ENCODE data around the gene ZMIZ1.

ZMIZ1 gene

DNA sequence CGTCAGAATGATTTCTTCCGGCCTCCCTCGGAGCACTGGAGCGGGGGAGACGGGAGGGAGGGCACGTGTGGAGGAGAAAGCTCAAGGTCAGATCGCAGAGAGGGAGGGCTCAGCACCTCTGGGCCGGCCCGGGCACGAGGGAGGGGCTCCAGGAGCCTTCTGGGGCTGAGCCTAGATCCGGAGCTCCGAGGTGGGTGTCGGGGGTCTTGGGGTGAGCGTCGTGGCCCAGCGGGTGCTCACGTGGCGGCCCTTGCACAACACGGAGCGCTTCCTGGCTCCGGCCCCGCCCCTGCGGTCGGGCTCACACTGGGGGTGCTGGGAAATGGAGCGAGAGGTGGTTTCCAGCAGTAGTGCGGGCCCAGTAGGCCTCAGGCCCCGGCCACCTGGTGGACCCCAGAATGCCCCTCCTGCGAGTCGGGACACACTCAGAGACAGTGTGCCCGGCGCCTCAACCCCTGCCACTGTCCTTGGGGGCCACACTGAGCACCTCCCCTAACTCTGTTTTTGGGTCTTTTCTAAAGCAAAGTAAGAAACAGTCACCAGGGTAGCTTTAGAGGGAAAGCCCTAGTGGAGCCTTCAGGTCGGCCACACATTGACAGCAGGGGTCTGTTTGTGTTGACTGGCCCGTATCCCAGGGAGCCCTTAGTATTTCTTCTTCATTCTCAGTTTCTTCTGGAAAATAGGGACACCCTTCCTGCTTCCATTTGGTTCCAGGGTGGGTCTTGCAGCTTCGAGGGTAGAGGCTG, 279.3 kb downstream of the ZMIZ1 start:
- peak in 1 of 2 donors; percentile 57 for DNase-seq (ENCODE audit: extremely low read depth in 1 of 2, low read depth in 1 of 2)

DNA sequence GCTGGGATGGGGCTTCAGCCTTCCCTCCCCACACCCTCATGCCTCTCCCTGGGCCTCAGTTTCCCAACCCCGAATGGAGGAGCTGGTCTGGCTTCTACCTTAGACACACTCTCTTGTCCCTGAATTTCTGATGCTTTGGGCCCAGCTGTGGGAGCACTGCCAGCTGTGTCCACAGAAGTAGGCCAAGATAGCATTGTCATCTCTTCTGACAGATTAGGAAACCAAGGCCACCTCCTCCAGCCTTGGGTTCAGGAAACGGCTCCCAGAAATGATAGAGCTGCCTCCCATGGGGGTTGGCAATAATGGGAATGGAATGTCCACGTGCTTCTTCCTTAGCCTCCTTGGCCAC, 279.8 kb downstream of the ZMIZ1 start:
- no peak for DNase-seq (ENCODE audit: extremely low read depth in 1 of 2, low read depth in 1 of 2)

DNA sequence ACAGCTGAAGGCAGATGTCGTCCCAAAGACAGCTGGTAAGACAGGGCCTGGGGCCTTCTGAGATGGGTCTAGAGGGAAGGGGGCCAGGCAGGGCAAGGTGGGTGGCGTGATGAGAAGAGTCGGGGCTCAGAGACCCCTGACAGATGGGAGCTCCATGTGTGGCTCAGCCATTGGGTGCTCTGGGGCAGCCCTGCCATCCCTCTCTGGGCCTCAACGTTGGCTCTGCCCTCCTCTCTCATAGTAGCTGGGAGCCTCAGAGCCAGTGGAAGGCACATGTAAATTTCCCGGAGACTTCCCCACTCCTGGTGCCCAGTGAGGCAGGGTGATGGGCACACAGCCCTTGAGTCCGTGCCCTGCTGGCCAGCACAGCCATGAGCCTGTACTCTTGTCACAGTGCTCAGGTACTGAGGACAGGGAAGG, 280.3 kb downstream of the ZMIZ1 start:
- DNase-seq (ENCODE audit: extremely low read depth in 1 of 2, low read depth in 1 of 2), result no peak

DNA sequence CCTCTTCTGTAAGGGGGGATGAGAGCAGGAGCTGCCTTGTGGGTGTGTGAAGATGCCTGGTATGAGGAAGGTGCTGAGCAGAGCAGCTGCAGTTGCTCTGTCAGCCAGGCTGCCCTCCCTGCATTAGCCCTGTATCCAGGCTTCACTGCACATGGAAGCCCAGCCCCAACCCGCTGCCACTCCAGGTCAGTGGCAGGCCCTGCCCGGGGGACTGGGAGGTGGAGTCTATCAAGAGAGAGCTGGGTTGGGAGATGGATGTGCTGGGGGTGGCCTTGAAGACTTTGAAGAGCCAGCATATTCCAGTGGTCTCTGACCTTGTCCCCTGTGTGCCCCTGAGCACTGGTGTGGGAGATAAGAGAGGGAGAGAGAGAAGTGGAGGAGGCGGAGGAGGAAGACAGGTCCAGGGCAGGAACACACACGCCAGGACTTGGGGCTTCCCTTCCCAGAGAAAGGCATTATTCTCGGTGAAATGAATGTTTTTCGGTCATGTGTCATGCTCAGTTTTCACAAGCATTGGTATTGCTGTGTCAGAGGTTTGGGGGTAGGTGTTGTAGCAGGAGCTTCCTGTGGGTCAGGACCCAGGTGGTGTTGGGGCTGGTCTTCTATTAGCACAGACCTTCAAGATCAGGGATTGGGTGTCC, 281.1 kb downstream of the ZMIZ1 start:
- no peak for DNase-seq (ENCODE audit: extremely low read depth in 1 of 2, low read depth in 1 of 2)

DNA sequence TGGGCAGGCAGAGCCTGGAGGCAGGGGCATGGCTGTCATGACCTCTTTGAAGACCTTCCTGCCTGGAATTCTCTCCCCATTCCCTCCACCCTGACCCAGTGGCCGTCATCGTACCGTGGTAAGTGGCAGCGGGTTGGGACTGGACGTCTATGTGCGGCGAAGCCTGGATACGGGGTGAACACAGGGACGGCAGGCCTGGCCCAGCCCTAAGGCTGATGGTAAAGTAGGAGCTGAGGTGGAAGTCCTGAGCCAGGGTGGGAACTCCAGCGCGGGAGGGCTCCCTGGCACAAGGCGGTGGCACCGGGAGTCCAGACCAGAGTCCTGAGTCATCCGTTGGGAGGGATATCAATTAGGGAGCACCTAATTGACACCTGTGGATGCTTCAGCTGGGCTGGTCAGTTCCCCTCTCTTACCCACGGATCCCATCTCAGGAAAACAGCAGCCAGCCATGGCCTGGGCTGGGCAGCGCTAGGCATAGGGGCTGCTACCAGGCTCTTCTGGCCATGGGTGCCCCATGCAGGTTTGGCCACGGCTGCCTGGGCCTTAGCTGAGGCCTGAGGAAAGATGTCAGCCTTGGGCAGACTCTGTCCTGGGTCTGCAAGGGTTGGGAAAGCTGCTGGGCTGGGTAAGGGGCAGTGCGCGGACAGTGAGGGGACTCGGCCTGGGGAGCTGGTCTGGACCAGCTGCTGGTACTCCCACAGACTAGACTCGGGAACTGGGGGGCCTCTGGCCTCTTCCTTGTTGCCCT, 281.8 kb downstream of the ZMIZ1 start:
- no peak for DNase-seq (ENCODE audit: extremely low read depth in 1 of 2, low read depth in 1 of 2)

DNA sequence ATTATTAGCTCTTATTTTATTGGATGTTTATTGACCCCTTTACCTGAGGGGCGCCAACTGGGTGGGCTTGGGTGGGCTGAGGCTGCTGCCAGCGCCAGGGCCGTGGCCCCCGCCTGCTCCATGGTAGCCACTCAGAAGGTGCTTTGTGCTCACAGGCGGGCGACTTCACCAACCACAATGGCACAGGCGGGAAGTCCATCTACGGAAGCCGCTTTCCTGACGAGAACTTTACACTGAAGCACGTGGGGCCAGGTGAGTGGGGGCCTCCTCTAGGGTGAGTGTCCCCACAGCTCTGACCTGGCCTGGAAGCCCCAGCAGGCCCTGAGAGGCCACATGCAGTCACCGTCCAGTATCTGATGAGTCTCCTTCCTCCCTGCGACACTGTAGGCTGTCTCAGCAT, 282.6 kb downstream of the ZMIZ1 start:
- DNase-seq (ENCODE audit: extremely low read depth in 1 of 2, low read depth in 1 of 2), result no peak

DNA sequence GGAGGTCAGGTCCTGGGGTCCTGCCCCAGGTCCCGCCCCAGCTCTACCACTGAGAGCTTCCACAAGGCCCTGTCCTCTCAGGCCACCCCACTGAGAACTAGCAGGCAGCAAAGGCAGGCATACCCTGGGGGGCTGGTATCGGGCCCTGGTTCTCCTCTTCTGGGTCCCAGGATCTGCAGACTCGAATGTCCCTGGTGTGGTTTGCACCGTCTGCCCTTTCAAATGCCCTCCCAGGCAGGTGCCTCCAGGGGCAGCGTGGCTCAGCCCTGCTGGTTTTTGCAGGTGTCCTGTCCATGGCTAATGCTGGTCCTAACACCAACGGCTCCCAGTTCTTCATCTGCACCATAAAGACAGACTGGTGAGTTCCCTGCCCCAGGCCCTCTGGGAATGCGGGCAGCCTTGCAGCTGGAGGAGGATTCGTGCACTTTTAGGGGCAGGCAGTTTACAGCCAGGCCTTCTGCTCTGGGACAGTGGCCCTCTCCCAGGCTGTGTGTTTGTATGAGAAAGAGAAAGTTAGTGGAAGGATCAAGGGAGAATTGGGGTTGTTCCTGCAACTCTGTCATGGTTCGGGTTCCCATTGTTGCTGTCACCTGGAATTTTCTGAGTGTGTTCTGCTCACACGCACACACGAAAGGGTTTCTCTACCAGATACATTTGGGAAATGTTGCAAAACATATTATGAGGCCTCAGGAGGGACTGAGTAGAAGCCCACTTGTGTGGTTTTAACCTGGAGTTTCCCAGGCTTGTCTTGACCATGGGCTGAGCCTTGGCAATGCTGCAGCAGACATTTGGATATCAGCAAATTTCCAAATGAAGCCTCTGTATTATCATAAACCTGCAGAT, 283.5 kb downstream of the ZMIZ1 start:
- no peak for DNase-seq (ENCODE audit: extremely low read depth in 1 of 2, low read depth in 1 of 2)

DNA sequence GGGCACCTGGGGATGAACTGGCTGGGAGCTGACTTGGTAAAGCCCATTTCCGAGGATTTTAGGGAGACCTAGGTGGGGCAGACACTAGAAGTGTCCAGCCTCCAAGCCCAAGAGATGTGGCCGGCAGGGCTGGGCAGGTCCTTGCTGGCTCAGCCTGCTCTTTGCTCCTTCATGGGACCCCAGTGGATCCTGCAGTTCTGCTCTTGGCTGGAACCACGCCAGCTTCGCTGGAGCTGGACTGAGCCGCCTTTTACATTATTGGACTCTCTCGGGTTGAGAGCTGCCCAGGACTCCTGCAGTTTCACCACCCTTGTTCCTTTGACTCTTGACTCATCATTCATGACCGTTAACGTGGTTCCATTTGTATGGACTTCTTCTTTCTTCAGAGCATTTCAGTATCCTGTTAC, 284.2 kb downstream of the ZMIZ1 start:
- DNase-seq (ENCODE audit: extremely low read depth in 1 of 2, low read depth in 1 of 2), result no peak

DNA sequence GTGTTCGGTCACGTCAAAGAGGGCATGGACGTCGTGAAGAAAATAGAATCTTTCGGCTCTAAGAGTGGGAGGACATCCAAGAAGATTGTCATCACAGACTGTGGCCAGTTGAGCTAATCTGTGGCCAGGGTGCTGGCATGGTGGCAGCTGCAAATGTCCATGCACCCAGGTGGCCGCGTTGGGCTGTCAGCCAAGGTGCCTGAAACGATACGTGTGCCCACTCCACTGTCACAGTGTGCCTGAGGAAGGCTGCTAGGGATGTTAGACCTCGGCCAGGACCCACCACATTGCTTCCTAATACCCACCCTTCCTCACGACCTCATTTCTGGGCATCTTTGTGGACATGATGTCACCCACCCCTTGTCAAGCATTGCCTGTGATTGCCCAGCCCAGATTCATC, 285.0 kb downstream of the ZMIZ1 start:
- no peak for DNase-seq (ENCODE audit: extremely low read depth in 1 of 2, low read depth in 1 of 2)

DNA sequence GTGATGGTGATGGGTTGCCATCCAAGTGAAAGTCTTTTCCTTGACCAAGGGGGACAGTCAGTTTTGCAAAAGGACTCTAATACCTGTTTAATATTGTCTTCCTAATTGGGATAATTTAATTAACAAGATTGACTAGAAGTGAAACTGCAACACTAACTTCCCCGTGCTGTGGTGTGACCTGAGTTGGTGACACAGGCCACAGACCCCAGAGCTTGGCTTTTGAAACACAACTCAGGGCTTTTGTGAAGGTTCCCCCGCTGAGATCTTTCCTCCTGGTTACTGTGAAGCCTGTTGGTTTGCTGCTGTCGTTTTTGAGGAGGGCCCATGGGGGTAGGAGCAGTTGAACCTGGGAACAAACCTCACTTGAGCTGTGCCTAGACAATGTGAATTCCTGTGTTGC, 285.4 kb downstream of the ZMIZ1 start:
- no peak for DNase-seq (ENCODE audit: extremely low read depth in 1 of 2, low read depth in 1 of 2)

DNA sequence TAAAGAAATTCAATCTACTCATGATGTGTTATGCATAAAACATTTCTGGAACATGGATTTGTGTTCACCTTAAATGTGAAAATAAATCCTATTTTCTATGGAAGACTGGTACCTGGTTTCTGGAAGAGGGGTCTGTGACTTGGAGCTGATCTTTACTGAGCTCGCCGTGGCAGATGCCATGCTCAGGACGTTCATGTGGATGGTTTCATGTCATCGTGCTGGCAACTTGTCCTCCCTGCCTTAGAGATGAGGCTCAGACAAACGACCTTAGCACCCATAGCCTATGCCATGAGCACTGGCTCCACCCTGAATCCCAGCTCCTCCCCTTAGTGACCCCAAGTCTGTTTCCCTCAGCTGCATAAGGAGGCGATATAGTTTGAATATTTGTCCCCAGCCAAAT, 285.8 kb downstream of the ZMIZ1 start:
- no peak for DNase-seq (ENCODE audit: extremely low read depth in 1 of 2, low read depth in 1 of 2)

DNA sequence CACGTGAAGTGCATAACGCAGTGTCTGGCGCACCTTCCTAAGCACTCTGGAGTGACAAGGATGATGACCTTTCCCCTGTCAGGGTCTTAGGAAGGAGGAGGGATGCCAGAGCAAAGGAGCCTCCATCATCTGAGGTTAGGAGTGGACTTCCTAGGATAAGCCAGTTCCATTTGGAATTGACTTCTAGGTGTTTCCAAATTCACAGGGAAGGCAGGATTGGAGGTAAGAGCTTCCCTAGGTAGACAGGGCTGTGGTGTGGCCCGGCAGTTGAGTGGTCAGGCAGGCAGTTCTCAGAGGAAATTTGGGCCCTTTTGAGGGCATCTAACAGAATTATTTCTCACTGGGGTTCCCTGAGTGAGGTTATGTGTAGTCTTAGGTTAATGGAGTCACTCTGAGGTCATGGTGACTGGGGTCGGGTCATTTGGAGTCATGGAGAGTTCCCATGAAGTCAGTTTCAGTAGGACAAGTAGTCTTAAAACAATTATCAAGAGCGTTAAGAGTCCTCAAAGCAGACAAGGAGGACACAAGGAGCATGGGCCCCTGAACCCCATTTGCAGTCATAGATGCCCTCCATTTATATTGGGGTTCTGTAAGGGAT, 286.8 kb downstream of the ZMIZ1 start:
- no peak for DNase-seq (ENCODE audit: extremely low read depth in 1 of 2, low read depth in 1 of 2)

DNA sequence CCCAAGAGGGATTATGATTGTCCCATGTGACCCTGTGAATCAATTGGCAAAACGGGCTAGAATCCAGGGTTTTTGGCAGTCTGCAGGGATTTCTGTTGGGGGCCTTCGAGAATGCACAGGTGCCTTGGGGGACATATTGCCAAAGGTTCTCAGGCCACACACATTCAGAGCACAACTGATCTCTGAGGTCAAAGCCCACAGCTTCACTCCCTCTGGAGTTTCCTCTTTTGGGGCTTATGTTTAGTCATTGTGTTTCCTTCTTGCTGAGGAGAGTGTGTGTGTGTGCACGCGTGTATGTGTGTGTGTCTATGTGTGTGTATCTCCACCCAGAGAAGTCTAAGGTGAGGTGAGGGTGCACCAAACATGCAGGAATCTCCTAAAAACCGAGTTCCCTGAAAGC, 287.3 kb downstream of the ZMIZ1 start:
- DNase-seq (ENCODE audit: extremely low read depth in 1 of 2, low read depth in 1 of 2), result no peak

DNA sequence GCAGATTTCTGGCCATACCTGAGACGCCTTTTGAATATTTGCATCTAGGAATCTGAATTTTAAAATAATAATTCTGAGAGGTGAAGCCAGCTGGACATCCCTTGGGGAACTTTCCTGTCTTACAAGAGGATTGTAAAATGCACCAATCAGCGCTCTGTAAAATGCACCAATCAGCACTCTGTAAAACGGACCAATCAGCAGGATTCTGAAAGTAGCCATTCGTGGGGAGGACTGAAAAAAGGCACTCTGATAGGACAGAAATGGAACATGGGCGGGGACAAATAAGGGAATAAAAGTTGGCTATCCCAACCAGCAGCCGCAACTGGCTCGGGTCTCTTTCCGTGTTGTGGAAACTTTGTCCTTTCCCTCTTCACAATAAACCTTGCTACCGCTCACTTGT, 288.4 kb downstream of the ZMIZ1 start:
- no peak for DNase-seq (ENCODE audit: extremely low read depth in 1 of 2, low read depth in 1 of 2)

DNA sequence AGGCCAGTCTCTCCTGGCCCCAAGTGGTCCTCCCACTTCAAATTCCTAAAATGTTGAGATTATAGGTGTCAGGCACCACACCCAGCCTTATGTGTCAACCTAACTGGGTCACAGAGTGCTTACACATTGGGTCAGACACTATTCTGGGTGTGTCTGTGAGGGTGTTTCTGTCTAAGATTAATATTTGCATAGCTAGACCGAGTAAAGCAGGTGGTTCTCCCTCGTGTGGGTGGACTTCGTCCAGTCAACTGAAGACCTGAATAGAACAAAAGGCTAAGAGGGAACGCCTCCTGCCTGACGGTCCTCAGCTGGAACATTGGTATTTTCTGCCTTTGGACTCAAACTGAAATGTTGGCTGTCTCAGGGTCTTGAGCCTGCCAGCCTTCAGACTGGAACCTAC, 290.0 kb downstream of the ZMIZ1 start:
- DNase-seq (ENCODE audit: extremely low read depth in 1 of 2, low read depth in 1 of 2), result no peak

DNA sequence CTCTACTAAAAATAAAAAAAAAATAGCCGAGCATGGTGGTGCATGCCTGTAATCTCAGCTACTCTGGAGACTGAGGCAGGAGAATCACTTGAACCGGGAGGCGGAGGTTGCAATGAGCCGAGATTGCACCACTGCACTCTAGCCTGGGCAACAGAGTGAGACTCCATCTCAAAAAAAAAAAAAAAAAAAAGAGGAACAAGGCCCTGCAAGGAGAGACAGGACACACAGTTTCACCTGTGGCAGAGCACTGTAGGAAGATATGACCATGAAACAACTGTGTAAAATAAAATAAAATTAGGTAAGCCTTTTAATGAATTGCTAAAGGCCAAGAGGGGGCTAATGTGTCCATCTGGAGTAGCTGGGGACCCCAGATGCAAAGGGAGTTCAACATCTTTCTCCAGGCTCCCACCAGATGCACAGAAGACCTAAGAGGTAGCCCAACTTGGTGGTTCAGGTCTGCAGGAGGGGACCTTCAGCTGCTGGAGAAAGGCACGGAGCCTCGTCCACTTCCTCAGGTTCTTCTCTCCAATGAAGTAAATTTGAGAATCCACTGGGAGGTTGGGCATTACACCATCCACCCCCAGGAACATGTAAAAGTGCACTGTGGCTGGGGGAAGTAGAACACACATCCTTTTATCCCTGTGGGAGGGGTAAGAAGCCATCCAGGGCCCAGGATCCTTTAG, 291.2 kb downstream of the ZMIZ1 start:
- DNase-seq (ENCODE audit: extremely low read depth in 1 of 2, low read depth in 1 of 2), result no peak

DNA sequence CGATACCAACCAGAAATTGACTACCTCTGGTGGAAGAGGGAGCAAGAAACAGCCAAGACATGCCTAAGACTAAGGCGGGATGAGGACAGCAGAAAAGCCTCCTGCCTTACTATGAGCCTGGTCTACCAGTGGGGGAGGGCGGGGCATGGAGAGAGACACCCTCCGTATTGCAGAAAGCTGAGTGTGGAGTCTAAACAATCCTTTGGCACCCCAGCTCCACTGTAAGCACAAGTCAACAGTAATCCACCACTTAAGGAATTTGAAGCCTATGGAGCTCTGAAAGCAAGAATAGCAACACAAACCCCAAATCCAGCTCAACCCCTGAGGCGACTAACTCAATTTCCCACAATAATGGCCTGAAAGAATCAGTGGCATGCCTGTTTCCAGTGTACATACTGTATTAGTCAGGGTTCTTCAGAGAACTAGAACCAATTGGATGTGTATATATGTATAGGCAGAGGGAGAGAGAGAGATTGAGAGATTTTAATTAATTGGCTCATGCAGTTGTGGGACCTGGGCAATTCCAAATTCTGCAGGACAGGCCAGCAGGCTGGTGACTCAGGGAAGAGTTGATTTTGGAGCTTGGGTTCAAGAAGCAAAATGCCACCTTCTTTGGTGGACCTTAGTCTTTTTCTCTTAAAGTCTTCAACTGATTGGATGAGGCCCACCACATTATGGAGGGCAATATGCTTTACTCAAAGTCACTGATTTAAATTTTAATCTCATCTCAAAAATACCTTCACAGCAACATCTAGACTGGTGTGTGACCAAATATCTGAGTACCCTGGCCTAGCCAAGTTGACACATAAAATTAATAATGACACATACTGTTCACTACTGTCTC, 292.0 kb downstream of the ZMIZ1 start:
- no peak for DNase-seq (ENCODE audit: extremely low read depth in 1 of 2, low read depth in 1 of 2)

DNA sequence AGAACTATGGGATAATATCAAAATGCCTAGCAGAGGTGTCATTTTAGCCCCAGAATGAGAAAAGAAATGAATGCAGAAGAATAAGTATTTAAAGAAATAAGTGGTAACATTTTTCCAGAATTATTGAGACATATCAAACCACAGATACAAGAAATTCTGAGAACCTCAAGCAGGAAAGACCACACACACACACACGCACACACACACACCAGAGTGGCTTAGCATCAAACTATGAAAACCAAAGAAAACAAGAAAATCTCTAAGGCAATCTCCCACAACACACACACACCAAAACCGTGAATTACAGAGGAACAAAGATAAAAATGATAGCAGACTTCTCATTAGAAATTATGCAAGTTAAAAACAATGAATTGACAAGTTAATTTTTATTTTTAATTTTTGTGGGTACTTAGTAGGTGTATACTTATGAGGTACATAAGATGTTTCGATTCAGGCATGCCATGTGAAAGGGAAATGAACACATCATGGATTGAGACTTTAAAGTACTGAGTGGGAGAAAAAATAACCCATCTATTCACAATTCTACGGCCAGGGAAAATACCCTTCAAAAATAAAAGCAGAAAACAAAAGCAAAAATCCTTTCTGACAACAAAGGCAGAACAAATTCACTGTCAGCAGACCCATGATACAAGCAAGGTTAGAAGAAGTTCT, 293.1 kb downstream of the ZMIZ1 start:
- DNase-seq (ENCODE audit: extremely low read depth in 1 of 2, low read depth in 1 of 2), result no peak
